DMS153 treated with DMSO at 0.1 percent for 48 hours (cell line): ENCODE results near the gene SLC22A23.

Experiments
- DNase-seq: peaks from one replicate; lab custom pipeline; 2025; ENCODE audit not compliant: unreplicated experiment; lab: John Stamatoyannopoulos, UW

The SLC22A23 gene

GRCh38 chr6:3339811-3340210 lies 117.0 kb downstream of the SLC22A23 start:
- DNase-seq = no peak

GRCh38 chr6:3337521-3338350 lies 119.1 kb downstream of the SLC22A23 start:
- DNase-seq = no peak

GRCh38 chr6:3336859-3337515 lies 119.9 kb downstream of the SLC22A23 start:
- no peak for DNase-seq

GRCh38 chr6:3336066-3336786 lies 120.6 kb downstream of the SLC22A23 start:
- DNase-seq = no peak

GRCh38 chr6:3335169-3335568 lies 121.7 kb downstream of the SLC22A23 start:
- no peak for DNase-seq

GRCh38 chr6:3334555-3334954 lies 122.3 kb downstream of the SLC22A23 start:
- peak; percentile 30 for DNase-seq

- no peak for DNase-seq
Observed at GRCh38 chr6:3333263-3333662, 123.6 kb downstream of the SLC22A23 start.

- DNase-seq = no peak
Observed at GRCh38 chr6:3331971-3332370, 124.9 kb downstream of the SLC22A23 start.

- DNase-seq = no peak
Observed at GRCh38 chr6:3331494-3331893, 125.4 kb downstream of the SLC22A23 start.

GRCh38 chr6:3330199-3330598 lies 126.7 kb downstream of the SLC22A23 start:
- no peak for DNase-seq

GRCh38 chr6:3329393-3330051 lies 127.3 kb downstream of the SLC22A23 start:
- DNase-seq = no peak

GRCh38 chr6:3328796-3329195 lies 128.1 kb downstream of the SLC22A23 start:
- DNase-seq = no peak

GRCh38 chr6:3328145-3328544 lies 128.7 kb downstream of the SLC22A23 start:
- DNase-seq = no peak

- no peak for DNase-seq
Observed at GRCh38 chr6:3327403-3327802, 129.4 kb downstream of the SLC22A23 start.

GRCh38 chr6:3326981-3327380 lies 129.9 kb downstream of the SLC22A23 start:
- DNase-seq = no peak

GRCh38 chr6:3326184-3326971 lies 130.5 kb downstream of the SLC22A23 start:
- no peak for DNase-seq

GRCh38 chr6:3325210-3325609 lies 131.6 kb downstream of the SLC22A23 start:
- no peak for DNase-seq

- no peak for DNase-seq
Observed at GRCh38 chr6:3324262-3324942, 132.4 kb downstream of the SLC22A23 start.

- no peak for DNase-seq
Observed at GRCh38 chr6:3323696-3324261, 133.1 kb downstream of the SLC22A23 start.

GRCh38 chr6:3323148-3323547 lies 133.7 kb downstream of the SLC22A23 start:
- DNase-seq = no peak
